ENCODE results near the gene CAMK2D. TPM values are rescaled to one million over a fixed set of nuclear protein-coding genes. Genes with fewer than 3 reads are reported as not detected.
A peak's percentile ranks its signal among the peaks of the same experiment; 100 is the strongest.

CAMK2D gene
- total RNA-seq, 1 donor from 2014 or later, result 41.3 TPM

GRCh38 chr4:113628711-113629110 is 132.8 kb downstream of the CAMK2D start:
- ATAC-seq, result no peak

GRCh38 chr4:113627321-113627720 is 134.2 kb downstream of the CAMK2D start:
- intact Hi-C loops (cut with DNase I), result no loop called here
- ATAC-seq (no peak), DNase-seq (ENCODE audit: low spot score) (no peak)

More at GRCh38 chr4:113628711-113629110, 132.8 kb downstream of the CAMK2D start:
- intact Hi-C loops (cut with DNase I), result no loop called here
- no peak for DNase-seq (ENCODE audit: low spot score)

GRCh38 chr4:113625902-113626301 is 135.6 kb downstream of the CAMK2D start:
- ATAC-seq (no peak), DNase-seq (ENCODE audit: low spot score) (no peak)
- intact Hi-C loops (cut with DNase I), result no loop called here

GRCh38 chr4:113623274-113623894 is 138.2 kb downstream of the CAMK2D start:
- ATAC-seq, result no peak
- intact Hi-C loops (cut with DNase I), result no loop called here

GRCh38 chr4:113621633-113622032 is 139.9 kb downstream of the CAMK2D start:
- DNase-seq (ENCODE audit: low spot score) (no peak), ATAC-seq (no peak)
- intact Hi-C loops (cut with DNase I), result no loop called here

More at GRCh38 chr4:113623274-113623894, 138.2 kb downstream of the CAMK2D start:
- no peak for DNase-seq (ENCODE audit: low spot score)

GRCh38 chr4:113620032-113620431 is 141.5 kb downstream of the CAMK2D start:
- ATAC-seq (no peak), DNase-seq (ENCODE audit: low spot score) (no peak)
- intact Hi-C loops (cut with DNase I), result no loop called here

- DNase-seq (ENCODE audit: low spot score) (no peak), ATAC-seq (peak; percentile 33)
- intact Hi-C loops (cut with DNase I), result no loop called here
Measured at GRCh38 chr4:113619526-113619925, 142.0 kb downstream of the CAMK2D start.

- peak; percentile 89 for ATAC-seq
- intact Hi-C loops (cut with DNase I), result no loop called here
- no peak for DNase-seq (ENCODE audit: low spot score)
Measured at GRCh38 chr4:113618205-113618604, 143.3 kb downstream of the CAMK2D start.

GRCh38 chr4:113617195-113617594 is 144.3 kb downstream of the CAMK2D start:
- no peak for DNase-seq (ENCODE audit: low spot score)
- intact Hi-C loops (cut with DNase I), result no loop called here
- no peak for ATAC-seq

GRCh38 chr4:113616443-113616842 is 145.1 kb downstream of the CAMK2D start:
- ATAC-seq, result no peak
- no peak for DNase-seq (ENCODE audit: low spot score)
- intact Hi-C loops (cut with DNase I), result no loop called here

- DNase-seq (ENCODE audit: low spot score), result no peak
- intact Hi-C loops (cut with DNase I), result no loop called here
- ATAC-seq, result no peak
Measured at GRCh38 chr4:113614414-113614813, 147.1 kb downstream of the CAMK2D start.

- ATAC-seq (no peak), DNase-seq (ENCODE audit: low spot score) (no peak)
- intact Hi-C loops (cut with DNase I), result no loop called here
Measured at GRCh38 chr4:113613503-113613902, 148.0 kb downstream of the CAMK2D start.

- DNase-seq (ENCODE audit: low spot score) (no peak), ATAC-seq (no peak)
- intact Hi-C loops (cut with DNase I), result no loop called here
Measured at GRCh38 chr4:113610537-113610936, 151.0 kb downstream of the CAMK2D start.

GRCh38 chr4:113607998-113608397 is 153.5 kb downstream of the CAMK2D start:
- no peak for ATAC-seq
- intact Hi-C loops (cut with DNase I), result no loop called here
- no peak for DNase-seq (ENCODE audit: low spot score)

- DNase-seq (ENCODE audit: low spot score) (no peak), ATAC-seq (no peak)
- intact Hi-C loops (cut with DNase I), result no loop called here
Measured at GRCh38 chr4:113607147-113607720, 154.3 kb downstream of the CAMK2D start.

- intact Hi-C loops (cut with DNase I), result no loop called here
- ATAC-seq (no peak), DNase-seq (ENCODE audit: low spot score) (no peak)
Measured at GRCh38 chr4:113604955-113605354, 156.6 kb downstream of the CAMK2D start.

- ATAC-seq (no peak), DNase-seq (ENCODE audit: low spot score) (no peak)
- intact Hi-C loops (cut with DNase I), result no loop called here
Measured at GRCh38 chr4:113603911-113604310, 157.6 kb downstream of the CAMK2D start.

- DNase-seq (ENCODE audit: low spot score) (no peak), ATAC-seq (no peak)
- intact Hi-C loops (cut with DNase I), result no loop called here
Measured at GRCh38 chr4:113602646-113603228, 158.8 kb downstream of the CAMK2D start.

- intact Hi-C loops (cut with DNase I), result no loop called here
- no peak for DNase-seq (ENCODE audit: low spot score)
- ATAC-seq, result no peak
Measured at GRCh38 chr4:113601636-113602035, 159.9 kb downstream of the CAMK2D start.

- no peak for ATAC-seq
- DNase-seq (ENCODE audit: low spot score), result no peak
- intact Hi-C loops (cut with DNase I), result no loop called here
Measured at GRCh38 chr4:113596396-113596795, 165.1 kb downstream of the CAMK2D start.

- no peak for ATAC-seq
- intact Hi-C loops (cut with DNase I), result no loop called here
Measured at GRCh38 chr4:113594231-113594556, 167.3 kb downstream of the CAMK2D start.

More at GRCh38 chr4:113594231-113594556, 167.3 kb downstream of the CAMK2D start:
- DNase-seq (ENCODE audit: low spot score), result no peak
